Type B pancreatic cell (in vitro differentiated cells): Measurements from ENCODE around the gene EFNB2. TPM values are rescaled to one million over a fixed set of nuclear protein-coding genes. Genes with fewer than 3 reads are reported as not detected.

Experiments used
- DNase-seq: peaks from one replicate; pipeline ENCODE4 v3.0.0; 2021; ENCODE audit warnings: mixed read lengths; ENCODE audit not compliant: unreplicated experiment; ENCODE audit errors: extremely low spot score
- H3K27ac Mint-ChIP-seq: 2 replicates; pipeline ENCODE4 v1.8.0; 2021; ENCODE audit warnings: mild to moderate bottlenecking, mixed read lengths
- H3K27me3 Mint-ChIP-seq: 2 replicates; pipeline ENCODE4 v1.8.0; 2021; ENCODE audit warnings: mixed read lengths
- H3K36me3 Mint-ChIP-seq: 2 replicates; pipeline ENCODE4 v1.8.0; 2021; ENCODE audit warnings: mixed read lengths
- H3K4me1 Mint-ChIP-seq: one replicate; pipeline ENCODE4 v1.8.0; 2021; ENCODE audit warnings: mixed read lengths; ENCODE audit not compliant: unreplicated experiment
- H3K4me3 Mint-ChIP-seq: 2 replicates; pipeline ENCODE4 v1.8.0; 2021; ENCODE audit warnings: mild to moderate bottlenecking, mixed read lengths
- H3K9me3 Mint-ChIP-seq: 2 replicates; pipeline ENCODE4 v1.8.0; 2021; ENCODE audit warnings: mixed read lengths
- CTCF ChIP-seq: fragments of 200-600 bp; sonication (generic); conservative IDR thresholded peaks from 2 replicates; pipeline ENCODE4 v1.5.0; 2021; ENCODE audit warnings: antibody characterized with exemption, mild to moderate bottlenecking
- total RNA-seq: library from RNA; stranded (reverse); gene quantifications from 2 replicates; pipeline ENCODE4 v1.2.1, GENCODE V29; 2021; ENCODE audit warnings: low replicate concordance

EFNB2 gene
- total RNA-seq, 1 donor from 2014 or later, result 67.1 TPM

GRCh38 chr13:106548064-106548696 lies 12.7 kb upstream of the EFNB2 start:
- no peak for TF ChIP-seq CTCF

GRCh38 chr13:106541826-106542225 lies 6.4 kb upstream of the EFNB2 start:
- H3K27ac Mint-ChIP-seq, result no peak overlapping the region
- no peaks in the 10 kb centered on the region for H3K9me3 Mint-ChIP-seq

More at GRCh38 chr13:106548064-106548696, 12.7 kb upstream of the EFNB2 start:
- Mint-ChIP-seq H3K27me3 (no peaks in the 10 kb centered on the region), H3K9me3 (no peaks in the 10 kb centered on the region), H3K4me1 (no peaks in the 10 kb centered on the region), H3K36me3 (peaks cover 27% of the 10 kb centered on the region), H3K27ac (no peak overlapping the region), H3K4me3 (no peak overlapping the region)
- DNase-seq, result no peak

GRCh38 chr13:106540613-106541012 lies 5.2 kb upstream of the EFNB2 start:
- no peak for DNase-seq
- H3K4me3 Mint-ChIP-seq, result no peak overlapping the region
- H3K27ac Mint-ChIP-seq, result no peak overlapping the region
- no peaks in the 10 kb centered on the region for H3K9me3 Mint-ChIP-seq
- H3K36me3 Mint-ChIP-seq, result peaks cover 19% of the 10 kb centered on the region
- H3K4me1 Mint-ChIP-seq, result peaks cover 5% of the 10 kb centered on the region
- H3K27me3 Mint-ChIP-seq, result no peaks in the 10 kb centered on the region
- TF ChIP-seq CTCF, result no peak

More at GRCh38 chr13:106541826-106542225, 6.4 kb upstream of the EFNB2 start:
- DNase-seq, result no peak
- Mint-ChIP-seq H3K36me3 (peaks cover 19% of the 10 kb centered on the region), H3K27me3 (no peaks in the 10 kb centered on the region), H3K4me1 (no peaks in the 10 kb centered on the region), H3K4me3 (no peak overlapping the region)
- no peak for TF ChIP-seq CTCF

GRCh38 chr13:106537521-106537920 lies 2.1 kb upstream of the EFNB2 start:
- Mint-ChIP-seq H3K27me3 (no peaks in the 10 kb centered on the region), H3K4me3 (peak overlapping the region; percentile 59), H3K36me3 (peaks cover 15% of the 10 kb centered on the region), H3K27ac (no peak overlapping the region), H3K9me3 (no peaks in the 10 kb centered on the region), H3K4me1 (peaks cover 8% of the 10 kb centered on the region)
- DNase-seq, result no peak
- no peak for TF ChIP-seq CTCF

- Mint-ChIP-seq H3K27me3 (no peaks in the 10 kb centered on the region), H3K9me3 (no peaks in the 10 kb centered on the region), H3K36me3 (peaks cover 11% of the 10 kb centered on the region), H3K4me3 (peak overlapping the region; percentile 92), H3K4me1 (peaks cover 9% of the 10 kb centered on the region), H3K27ac (peak overlapping the region; percentile 88)
- peak; percentile 96 for DNase-seq
- peak; percentile 98 for TF ChIP-seq CTCF
Measured at GRCh38 chr13:106536244-106537034, 977 bp upstream of the EFNB2 start.
